Muscle of arm (tissue), 12 donors: ENCODE data around the gene DNAJC15. TPM values are rescaled to one million over a fixed set of nuclear protein-coding genes. Genes with fewer than 3 reads are reported as not detected.
"Not testable (repeated sequence)": the region's sequence is repeated elsewhere in the genome, so short reads cannot be mapped to it uniquely, and the experiment has no call there.

Experiments used
- DNase-seq: peaks from one replicate; pipeline ENCODE4 v3.0.0-alpha.2; 2013
- polyA plus RNA-seq, 12 donors: library from polyadenylated mRNA; unstranded; fragments of 120-200 nt; gene quantifications; one replicate each; pipeline ENCODE4 v1.2.1, GENCODE V29; 2013; ENCODE audit not compliant: insufficient read length in 12 of 12

DNAJC15 gene
- polyA plus RNA-seq, 12 donors, result 8.5 to 25.0 (median 19.7) TPM; not detected in 1

DNA sequence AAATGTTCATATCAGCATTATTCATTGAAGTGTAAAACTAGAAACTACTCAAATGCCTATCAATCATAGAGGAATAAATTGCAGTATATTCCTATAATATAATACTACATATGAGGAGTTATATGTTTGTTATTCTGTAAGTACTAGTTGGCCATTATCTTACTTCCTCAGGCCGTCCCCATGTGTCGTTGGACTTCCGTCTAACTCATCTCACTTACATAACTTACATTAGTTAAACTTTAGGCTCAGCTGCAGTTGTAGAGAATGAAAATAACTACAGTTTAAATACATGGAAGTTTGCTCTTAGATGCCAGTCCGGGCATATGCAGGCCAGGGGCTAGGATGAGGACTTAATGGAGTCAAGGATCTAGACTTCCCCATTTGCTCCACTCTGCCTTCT, 22.7 kb upstream of the DNAJC15 start:
- DNase-seq, result no peak

DNA sequence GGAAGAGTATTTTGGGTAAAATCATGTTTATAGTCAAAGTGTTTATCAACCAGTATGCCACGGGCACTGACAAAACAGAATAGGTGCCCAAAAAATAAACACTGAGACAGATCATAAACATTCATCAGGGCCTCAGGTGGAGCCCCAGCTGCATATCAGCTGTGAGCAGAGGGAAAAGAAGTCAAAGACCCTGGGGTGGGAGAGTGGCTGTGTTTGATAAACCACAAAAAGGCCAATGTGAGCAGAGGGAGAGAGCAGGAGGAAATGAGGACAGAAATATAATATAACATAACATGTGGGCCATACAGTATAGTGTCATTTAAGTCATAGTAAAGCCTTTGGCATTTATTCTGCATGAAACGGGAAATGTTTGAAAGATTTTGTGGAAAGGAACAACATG, 21.4 kb upstream of the DNAJC15 start:
- DNase-seq, result no peak

DNA sequence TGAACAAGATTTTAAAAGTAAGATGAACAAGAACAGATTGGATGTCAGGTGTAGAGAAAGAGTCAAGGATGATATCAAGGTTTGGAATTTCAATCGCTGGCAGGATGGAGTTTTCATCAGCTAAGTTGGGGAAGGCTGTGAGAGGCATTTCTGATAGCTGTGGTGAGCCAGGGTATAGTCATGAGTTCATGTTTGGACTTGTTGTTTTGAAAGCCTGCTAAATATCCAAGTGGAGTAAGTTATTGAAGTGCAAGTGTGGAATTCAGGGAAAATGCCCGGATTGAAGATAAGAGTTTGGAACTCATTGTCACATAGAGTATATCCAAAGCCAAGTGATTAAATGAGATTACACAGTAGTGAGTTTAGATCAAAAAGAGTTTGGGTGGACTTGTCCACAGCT, 20.4 kb upstream of the DNAJC15 start:
- DNase-seq, result no peak

DNA sequence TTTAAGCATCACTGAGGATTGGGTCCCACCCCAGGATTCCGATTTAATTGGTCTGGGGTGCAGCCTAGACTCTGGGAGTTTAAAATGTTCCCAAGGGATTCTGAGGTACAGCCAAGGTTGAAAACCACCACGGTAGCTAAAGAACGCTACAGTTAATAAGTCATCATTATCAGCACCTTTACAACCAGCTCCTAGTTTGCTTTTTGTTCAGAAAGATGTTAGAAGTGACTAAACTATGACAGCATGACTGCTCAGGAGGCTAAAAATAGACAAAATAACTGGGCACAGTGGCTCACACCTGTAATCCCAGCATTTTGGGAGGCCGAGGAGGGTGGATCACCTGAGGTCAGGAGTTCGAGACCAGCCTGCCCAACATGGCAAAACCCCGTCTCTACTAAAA, 19.7 kb upstream of the DNAJC15 start:
- DNase-seq, result no peak

DNA sequence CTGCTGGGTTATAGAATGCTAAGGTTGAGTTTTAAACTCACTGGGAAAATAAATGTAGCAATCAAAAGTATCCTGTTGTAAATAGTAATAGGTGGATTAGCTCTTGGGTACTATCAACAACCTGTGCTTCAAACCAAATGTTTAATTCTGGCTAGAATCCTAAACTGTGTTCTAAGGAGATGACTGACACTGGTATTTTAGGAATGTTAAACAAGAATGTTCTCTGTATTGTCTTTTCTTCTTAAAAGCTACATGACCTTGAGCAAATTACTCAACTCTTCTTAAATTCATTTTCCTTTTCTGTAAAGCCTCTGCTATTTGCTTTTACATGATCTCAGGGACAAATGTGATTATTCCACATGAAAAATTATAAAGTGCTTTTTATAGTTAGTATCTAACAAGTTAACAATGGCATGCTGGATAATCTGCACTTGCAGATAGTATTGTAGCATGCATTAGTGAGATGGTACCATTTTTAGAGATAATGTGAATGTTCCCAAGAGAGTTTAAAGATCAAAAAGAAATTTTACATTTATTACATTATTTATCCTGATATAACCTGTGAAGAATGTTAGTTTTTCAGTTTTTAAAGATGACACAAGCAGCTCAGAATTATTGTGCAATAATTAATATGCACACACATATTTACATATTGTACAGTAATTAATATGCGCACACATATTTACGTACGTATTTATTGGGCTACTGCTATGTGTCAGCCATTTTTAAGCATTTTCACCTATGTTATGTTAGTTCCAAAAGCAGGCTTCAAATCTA, 17.7 kb upstream of the DNAJC15 start:
- DNase-seq, result no peak

DNA sequence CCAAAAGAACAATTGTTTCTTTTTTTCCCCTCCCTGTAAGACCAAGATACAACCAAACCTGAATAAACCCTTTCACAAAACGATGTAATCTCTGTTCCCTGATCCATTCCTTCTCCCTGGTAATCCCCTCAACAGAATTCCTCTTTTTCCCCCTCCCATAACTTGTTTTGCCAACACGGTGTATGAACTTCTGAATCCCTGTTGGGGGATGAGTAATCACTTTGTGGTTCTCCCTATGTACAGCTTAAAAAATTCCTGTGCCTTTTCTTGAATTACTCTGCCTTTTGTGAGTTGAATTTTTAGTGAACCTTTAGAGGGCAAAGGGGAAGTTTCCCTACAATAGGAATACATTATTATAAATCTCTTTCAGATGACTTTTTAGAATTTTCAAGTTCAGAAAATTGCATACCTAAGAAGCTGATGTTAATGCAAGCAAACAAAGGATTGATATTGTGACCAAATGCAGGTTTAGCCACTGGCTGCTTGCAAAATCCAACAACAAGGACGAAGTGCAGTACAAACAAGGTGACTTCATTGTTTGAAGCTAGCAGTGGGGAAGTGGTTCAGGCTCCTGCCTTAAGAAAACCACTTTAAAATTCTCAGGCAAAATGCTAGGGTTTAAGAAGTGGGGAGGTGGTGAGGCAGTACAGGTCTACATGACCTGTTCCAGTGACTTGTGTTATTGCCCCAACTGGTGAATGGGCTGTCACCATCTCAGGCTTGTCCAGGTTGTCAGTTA, 16.3 kb upstream of the DNAJC15 start:
- no peak for DNase-seq

DNA sequence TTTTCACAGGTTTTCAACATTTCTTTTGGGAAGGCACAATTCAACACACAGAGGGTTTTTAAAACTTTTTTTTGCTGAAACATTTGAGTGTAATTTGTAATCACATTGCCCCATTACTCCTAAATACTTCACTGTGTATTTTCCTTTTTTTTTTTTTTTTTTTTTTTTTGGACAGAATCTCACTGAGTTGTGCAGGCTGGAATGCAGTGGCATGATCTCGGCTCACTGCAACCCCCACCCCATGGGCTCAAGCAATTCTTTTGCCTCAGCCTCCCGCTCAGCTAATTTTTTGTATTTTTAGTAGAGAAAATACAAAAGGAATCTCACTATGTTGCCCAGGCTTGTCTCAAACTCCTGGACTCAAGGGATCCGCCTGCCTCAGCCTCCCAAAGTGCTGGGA, 14.8 kb upstream of the DNAJC15 start:
- no peak for DNase-seq

DNA sequence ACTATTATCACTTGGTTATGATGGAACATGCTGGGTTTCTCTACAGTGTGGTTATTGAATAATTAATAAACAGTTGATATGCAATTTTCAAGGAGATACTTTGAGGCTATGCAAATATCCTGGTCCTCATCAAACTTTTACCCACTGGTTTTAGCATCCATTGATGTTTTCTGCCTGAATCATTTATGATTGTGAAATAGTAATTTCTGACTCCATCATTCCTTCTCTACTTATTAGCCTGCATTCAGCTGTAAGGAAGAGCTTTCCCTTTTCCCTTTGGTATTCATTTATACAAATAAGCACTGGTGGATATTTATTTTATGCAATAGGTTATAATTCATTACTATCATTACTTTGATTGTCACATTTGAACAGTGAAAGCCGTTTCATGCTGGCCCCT, 13.9 kb upstream of the DNAJC15 start:
- no peak for DNase-seq

DNA sequence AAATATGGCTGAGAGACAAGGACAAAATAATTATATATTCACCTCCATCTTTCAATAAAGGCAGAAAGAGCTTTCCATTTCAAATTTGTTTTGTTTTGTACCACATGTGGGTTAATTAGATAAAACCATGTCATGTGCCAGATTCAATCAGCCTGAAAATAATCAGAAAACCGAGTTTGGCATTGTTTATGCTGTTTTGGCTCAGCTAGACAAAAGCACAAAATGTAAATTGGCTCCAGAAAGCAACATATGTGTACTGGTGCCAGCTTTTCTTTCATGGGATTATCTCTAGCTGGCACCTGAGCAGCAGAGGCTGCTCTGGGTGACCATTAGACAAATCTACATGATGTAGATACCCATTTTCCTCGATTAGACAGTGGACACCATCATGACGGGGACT, 9.2 kb upstream of the DNAJC15 start:
- no peak for DNase-seq

DNA sequence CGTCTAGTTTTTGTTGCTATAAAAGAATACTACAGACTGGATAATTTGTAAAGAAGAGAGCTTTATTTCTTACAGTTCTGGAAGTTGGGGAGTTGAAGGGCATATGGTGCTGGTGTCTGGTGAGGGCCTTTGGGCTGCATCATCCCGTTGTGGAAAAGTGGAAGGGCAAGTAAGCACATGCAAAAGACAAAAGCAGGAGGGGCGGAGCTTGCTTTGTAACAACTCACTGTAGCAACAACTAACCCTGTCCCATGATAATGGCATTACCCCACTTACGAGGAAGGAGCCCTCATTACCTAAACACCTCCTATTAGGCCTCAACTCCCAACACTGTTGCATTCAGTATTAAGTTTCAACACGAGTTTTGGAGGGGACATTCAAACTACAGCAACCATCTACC, 7.2 kb upstream of the DNAJC15 start:
- DNase-seq, result no peak

DNA sequence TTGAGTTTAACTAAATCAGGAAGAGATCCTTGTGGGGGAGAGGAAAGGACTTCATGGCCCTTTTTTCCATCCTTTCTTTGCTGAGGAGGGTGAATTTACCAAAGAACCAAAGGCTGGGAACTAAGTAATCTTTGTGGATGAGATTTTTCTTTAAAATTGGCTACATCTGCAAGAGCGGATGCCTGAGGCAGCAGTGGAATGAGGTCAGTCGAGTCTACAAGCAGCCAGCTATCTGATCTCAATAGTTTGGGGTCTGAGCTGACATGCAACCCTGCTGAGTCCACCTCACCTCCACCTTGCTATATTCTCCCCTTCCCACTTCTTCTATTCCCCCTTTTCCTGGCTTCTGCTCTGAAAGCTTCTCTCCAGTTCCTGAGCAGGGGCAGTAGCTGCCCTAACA, 3.6 kb upstream of the DNAJC15 start:
- no peak for DNase-seq

DNA sequence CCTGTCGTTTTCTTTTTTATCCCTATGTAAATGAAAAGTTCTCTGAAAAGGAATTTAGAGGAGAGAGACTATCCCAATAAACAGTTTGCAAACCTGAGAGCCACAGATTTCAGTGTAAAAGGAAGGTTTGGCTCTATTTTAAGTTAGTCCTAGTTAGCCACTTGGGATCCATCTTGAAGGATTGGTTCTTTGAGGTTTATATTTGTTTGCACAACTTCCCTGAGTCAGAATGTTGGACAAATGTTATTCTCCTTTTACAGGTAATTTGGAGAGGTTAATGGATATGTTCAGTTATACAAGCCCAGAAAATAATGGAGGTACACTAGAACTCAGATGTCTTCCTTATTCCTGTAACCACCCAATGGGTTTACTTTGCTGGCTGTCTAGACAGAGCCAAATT, 2.6 kb upstream of the DNAJC15 start:
- DNase-seq, result no peak

DNA sequence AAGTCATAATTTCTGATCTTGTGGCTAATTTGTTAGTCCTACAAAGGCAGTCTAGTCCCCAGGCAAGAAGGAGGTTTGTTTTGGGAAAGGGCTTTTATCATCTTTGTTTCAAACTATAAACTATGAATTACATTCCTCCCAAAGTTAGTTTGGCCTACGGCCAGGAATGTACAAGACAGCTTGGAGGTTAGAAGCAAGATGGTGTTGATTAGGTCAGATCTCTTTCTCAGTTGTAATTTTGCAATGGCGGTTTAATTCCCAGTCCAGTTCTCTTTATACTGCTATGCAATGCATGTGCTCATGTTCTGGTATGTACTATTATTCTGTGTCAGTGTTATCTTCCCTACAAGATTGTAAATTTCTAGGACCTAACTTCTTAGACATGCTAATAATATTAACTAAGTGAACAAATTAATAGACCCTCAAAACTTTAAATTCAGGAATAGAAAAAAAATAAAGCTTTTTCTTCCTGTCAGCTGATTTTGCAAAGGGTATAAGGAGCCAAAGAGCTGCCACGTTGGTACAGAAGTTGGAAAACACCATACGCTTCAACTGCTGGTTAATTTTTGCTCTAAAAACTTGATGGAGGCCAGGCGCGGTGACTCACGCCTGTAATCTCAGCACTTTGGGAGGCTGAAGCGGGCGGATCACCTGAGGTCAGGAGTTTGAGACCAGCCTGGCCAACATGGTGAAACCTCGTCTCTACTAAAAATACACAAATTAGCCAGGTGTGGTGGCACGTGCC, 1.3 kb upstream of the DNAJC15 start:
- DNase-seq, result no peak

DNA sequence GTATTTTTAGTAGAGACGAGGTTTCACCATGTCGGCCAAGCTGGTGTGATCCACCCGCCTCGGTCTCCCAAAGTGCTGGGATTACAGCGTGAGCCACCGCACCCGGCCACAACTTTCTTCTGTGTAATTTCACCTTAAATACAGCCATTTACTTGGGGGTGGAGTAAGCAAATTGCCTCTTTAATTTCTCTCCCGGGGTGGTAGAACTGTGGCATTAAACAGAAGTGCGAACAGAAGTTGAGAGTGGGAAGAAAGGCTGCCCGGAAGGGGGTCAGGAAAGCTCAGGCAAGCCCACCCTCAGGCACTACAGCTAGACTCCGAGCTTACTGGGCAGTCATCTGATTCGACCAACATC, 475 bp upstream of the DNAJC15 start:
- DNase-seq, result no peak

DNA sequence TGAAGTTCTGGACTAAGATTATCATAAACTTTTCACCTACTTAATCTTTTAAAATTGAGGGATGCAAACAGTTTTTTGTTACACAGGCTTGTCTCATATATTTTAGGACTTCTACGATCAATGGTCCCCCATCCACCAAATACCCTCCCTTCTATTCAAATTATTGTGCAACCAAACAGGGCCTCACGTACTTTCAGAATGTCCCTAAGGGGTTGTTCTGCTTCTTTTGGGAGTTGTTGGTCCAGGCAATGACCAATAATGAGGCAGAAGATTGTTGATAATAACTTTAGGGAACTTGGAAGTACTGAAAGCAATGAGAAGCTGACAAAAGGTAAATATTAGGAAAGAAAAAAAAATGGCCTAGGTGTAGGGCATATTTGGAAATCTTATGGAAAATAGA, 2.9 kb downstream of the DNAJC15 start:
- no peak for DNase-seq

DNA sequence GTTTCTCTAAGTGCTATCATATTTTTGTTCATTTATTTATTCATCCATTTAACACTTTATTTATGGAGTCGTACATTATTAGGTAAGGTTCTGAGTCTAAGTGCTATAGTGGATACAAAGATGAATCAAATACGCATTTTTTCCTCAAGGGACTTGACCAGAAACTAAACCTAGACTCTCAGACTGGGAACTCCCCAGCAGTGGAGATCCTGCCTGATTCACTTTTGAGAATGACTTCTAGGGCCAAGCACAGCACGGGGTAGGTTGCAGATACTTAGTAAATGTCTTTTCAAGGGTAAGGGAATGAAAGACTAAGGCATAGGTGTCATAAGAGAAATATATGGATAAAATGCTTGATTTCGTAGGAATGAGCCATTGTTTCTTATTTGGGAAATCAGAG, 7.2 kb downstream of the DNAJC15 start:
- DNase-seq, result no peak

DNA sequence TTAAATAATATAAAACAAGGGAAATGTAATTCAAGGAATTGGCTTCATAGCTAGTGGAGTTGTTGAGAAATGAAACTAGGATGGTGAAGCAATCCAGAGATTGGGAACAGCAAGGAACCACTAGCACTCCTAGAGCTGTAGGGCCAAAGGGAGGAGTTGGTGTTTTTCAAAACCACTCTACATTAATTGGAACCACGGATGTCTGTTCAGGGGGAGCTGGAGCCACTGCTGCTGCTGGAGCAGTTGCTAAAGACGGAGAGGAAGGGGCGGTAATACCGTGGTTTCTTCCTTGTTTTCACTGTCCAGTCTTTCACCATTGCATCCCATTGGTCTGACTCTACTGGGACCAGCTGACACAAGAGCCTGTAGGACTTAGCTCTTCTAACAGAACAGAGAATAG, 8.5 kb downstream of the DNAJC15 start:
- no peak for DNase-seq

DNA sequence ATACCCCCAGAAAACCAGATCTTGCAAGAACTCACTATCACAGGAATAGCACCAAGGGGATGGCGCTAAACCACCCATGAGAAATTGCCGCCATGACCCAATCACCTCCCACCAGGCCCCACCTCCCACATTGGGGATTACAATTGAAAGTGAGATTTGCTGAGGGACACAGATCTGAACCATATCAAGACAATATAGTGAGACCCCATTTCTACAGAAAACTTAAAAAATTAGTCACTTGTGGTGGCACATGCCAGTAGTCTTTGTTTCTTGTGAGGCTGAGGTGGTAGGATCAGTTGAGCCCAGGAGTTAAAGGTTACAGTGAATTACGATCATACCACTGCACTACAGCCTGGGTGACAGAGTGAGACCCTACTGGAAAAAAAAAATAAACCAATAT, 9.7 kb downstream of the DNAJC15 start:
- DNase-seq, result no peak

DNA sequence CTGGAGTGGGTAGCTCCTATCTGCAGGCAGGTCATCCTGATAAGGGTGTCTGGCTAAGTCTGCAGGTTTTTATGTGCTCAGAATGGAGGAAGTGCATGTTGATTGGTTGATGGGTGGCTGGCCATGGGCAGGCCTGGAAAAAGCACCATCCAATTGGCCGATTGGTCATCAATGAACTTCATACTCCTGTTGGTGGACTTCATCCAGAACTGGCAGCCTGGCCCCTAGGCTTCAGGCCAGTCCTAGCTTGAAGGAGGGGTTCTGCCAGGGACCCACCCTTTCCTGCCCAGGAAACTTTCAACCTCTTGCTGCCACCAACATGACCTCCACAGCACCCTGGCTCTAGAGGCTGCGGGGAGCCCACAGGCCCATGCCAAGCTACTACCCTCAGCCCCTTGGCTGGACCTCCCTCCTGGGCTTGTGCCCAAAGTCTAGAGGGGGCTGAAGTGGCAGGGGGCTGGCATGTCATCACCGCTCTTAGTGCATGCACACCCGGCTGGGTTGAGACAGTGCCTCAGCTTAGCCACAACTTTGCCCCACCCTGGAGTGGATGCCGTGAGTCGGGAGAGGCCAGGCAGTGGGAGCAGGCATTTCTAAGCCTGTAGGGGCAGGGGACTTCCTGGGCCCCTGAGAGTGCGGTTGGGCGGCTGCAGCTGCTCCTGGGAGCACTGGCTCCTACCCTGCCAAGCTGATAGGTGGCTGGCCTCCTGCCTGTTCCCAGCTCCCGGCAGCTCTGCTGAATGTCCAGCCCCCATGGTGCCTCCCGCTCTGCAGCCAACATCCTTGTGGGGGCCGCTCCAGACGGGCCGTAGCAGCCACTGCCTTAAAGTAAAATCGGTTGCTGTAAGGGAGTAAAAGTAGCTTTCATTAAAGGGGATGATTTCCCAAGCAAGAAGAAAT, 13.2 kb downstream of the DNAJC15 start:
- no peak for DNase-seq

DNA sequence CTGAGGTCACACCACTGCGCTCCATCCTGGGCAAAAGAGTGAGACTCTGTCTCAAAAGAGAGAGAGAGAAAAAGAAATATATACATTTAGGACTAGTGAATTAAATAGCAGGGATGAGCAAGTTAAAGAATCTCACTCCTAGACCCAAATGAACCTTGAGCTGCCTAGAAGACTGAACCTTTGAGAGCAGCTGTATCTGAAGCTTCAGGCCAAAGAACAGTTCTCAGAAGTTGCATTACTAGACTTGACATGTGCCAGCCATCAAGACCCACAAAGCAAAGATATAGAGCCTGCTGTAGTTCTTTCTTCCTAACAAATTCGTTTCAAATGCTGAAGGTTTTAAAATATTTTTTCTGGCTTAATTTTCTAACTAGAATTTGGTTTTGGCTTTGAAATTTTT, 16.6 kb downstream of the DNAJC15 start:
- no peak for DNase-seq

DNA sequence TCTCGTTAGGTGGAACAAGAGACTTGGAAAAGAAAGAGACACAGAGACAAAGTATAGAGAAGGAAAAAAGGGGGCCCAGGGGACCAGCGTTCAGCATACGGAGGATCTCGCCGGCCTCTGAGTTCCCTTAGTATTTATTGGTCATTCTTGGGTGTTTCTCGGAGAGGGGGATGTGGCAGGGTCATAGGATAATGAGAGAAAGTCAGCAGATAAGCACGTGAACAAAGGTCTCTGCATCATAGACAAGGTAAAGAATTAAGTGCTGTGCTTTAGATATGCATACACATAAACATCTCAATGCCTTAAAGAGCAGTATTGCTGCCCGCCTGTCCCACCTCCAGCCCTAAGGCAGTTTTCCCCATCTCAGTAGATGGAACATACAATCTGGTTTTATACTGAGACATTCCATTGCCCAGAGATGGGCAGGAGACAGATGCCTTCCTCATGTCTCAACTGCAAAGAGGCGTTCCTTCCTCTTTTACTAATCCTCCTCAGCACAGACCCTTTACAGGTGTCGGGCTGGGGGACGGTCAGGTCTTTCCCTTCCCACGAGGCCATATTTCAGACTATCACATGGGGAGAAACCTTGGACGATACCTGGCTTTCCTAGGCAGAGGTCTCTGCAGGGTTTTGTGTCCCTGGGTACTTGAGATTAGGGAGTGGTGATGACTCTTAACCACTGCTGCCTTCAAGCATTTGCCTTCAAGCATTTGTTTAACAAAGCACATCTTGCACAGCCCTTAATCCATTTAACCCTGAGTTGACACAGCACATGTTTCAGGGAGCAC, 17.4 kb downstream of the DNAJC15 start:
- DNase-seq, result not testable (repeated sequence)
